ENCODE measurements around the gene TMEM178B. TPM values are rescaled to one million over a fixed set of nuclear protein-coding genes. Genes with fewer than 3 reads are reported as not detected.

TMEM178B gene
- total and polyA plus RNA-seq, 2 of the 13 experiments (the other 11 are each of a cell fraction or from before 2014, with no cell fraction given) = 0.01 to 0.02 TPM

DNA sequence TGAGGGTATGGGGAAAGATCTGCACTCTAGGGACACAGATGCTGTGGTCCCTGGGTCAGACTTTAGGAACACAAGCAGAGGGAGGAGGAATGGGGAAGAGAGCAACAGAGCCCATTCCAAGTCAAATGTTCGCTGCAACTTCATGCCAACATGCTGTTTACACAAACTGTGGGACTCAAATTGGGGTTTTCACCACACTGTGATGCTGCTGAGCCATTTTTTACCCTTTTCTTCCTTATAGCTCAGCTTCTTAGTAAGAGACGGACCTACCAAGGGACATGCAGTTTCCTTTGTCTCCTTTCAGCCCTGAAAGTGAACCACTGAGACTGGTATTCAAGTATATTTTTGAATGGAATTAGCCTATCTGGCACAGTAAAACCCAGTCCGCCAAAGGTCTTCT is 413.1 kb downstream of the TMEM178B start:
- TF ChIP-seq MEIS1 (CRISPR knock-in tag; IDR thresholded peaks at IDR 0.05; ENCODE audit: borderline replicate concordance) (no peak), ATAD3A (CRISPR knock-in tag; IDR thresholded peaks at IDR 0.05) (no peak), MAFG (CRISPR knock-in tag; IDR thresholded peaks at IDR 0.05) (no peak), ZNF264 (CRISPR knock-in tag; IDR thresholded peaks at IDR 0.05) (no peak), ZBTB7B (CRISPR knock-in tag; IDR thresholded peaks at IDR 0.05) (no peak), ZSCAN31 (CRISPR knock-in tag; IDR thresholded peaks at IDR 0.05; ENCODE audit: low read depth) (no peak)
- H3K27me3 ChIP-seq (ENCODE audit: control insufficient read depth in 1 of 2, insufficient read depth in 2 of 2, low read length in 2 of 2) = peaks cover 2 to 9% of the 10 kb centered on the region in 2 experiments; a peak in 2 of 5 replicates
- ChIA-PET POLR2A (no interaction called here), CTCF (ENCODE audit: low intra/inter-chr PET ratio, low total read pairs) (no interaction called here)
- H3K4me2 ChIP-seq (ENCODE audit: low read depth, low read length) = no peak overlapping the region
- DNase-seq (ENCODE audit: low spot score) = no peak
- H3K27ac ChIP-seq (ENCODE audit: extremely low read length, insufficient read depth, low read length) = no peak overlapping the region
- 27% methylated on average over 3 of the region's 3 CpGs for WGBS (ENCODE audit: low lambda C conversion rate)
- intact Hi-C loops (cut with micrococcal nuclease; ENCODE audit: unreplicated experiment) = no loop called here
- H3K36me3 ChIP-seq (replicated peaks in 1 of 2; ENCODE audit: control insufficient read depth in 1 of 2, insufficient read depth in 2 of 2, low read length in 2 of 2) = no peaks in the 10 kb centered on the region
- H3K9ac ChIP-seq (ENCODE audit: insufficient read depth, low read depth, low read length) = no peak overlapping the region
- BruUV-seq (replicated peaks) = no TSS peak
- no peaks in the 10 kb centered on the region for H3K79me2 ChIP-seq (ENCODE audit: insufficient read depth, low read length)
- no peaks in the 10 kb centered on the region for H3K4me1 ChIP-seq (ENCODE audit: insufficient read depth, low read length)
- no peaks in the 10 kb centered on the region for H3K9me3 ChIP-seq (ENCODE audit: low read length)
- no peak for ATAC-seq
- H3K4me3 ChIP-seq (replicated peaks in 1 of 3; ENCODE audit: insufficient read depth in 1 of 3, low read depth in 2 of 3, low read length in 3 of 3) = no peak overlapping the region
- FAIRE-seq = no peak
- in situ Hi-C loops (cut with HindIII; ENCODE audit: extremely low pct_ligation_motif_present, low pct_unique_long_range_greater_than_20kb) = no loop called here
- no peak overlapping the region for H2AFZ ChIP-seq (ENCODE audit: low read length)
- H4K20me1 ChIP-seq (ENCODE audit: insufficient read depth, low read length) = no peaks in the 10 kb centered on the region

- DNase-seq (ENCODE audit: low spot score) = no peak
- H3K4me1 ChIP-seq (ENCODE audit: insufficient read depth, low read length) = no peaks in the 10 kb centered on the region
- no peak for FAIRE-seq
- no peak overlapping the region for H3K27ac ChIP-seq (ENCODE audit: extremely low read length, insufficient read depth, low read length)
- 0% methylated on average over 2 of the region's 2 CpGs for WGBS (ENCODE audit: low lambda C conversion rate)
- POLR2A ChIA-PET = no interaction called here
- H3K4me2 ChIP-seq (ENCODE audit: low read depth, low read length) = no peak overlapping the region
- in situ Hi-C loops (cut with HindIII; ENCODE audit: extremely low pct_ligation_motif_present, low pct_unique_long_range_greater_than_20kb) (no loop called here), intact Hi-C loops (cut with micrococcal nuclease; ENCODE audit: unreplicated experiment) (no loop called here)
- H2AFZ ChIP-seq (ENCODE audit: low read length) = no peak overlapping the region
- H3K27me3 ChIP-seq (ENCODE audit: control insufficient read depth in 1 of 2, insufficient read depth in 2 of 2, low read length in 2 of 2) = peaks cover 2 to 12% of the 10 kb centered on the region in 2 experiments; a peak in 2 of 5 replicates
- H3K4me3 ChIP-seq (replicated peaks in 1 of 3; ENCODE audit: insufficient read depth in 1 of 3, low read depth in 2 of 3, low read length in 3 of 3) = no peak overlapping the region
- no peaks in the 10 kb centered on the region for H3K36me3 ChIP-seq (replicated peaks in 1 of 2; ENCODE audit: control insufficient read depth in 1 of 2, insufficient read depth in 2 of 2, low read length in 2 of 2)
- H3K9me3 ChIP-seq (ENCODE audit: low read length) = no peaks in the 10 kb centered on the region
- no peaks in the 10 kb centered on the region for H4K20me1 ChIP-seq (ENCODE audit: insufficient read depth, low read length)
- BruUV-seq (replicated peaks) = no TSS peak
- no peak overlapping the region for H3K9ac ChIP-seq (ENCODE audit: insufficient read depth, low read depth, low read length)
- TF ChIP-seq KMT2A (CRISPR knock-in tag; IDR thresholded peaks at IDR 0.05) = no peak
- TF ChIP-seq KLF9 (CRISPR knock-in tag; IDR thresholded peaks at IDR 0.05; ENCODE audit: low read depth) = no peak
- TF ChIP-seq SIN3A (IDR thresholded peaks at IDR 0.05; ENCODE audit: borderline replicate concordance, low read depth, low read length) = no peak
- TF ChIP-seq ZIK1 (CRISPR knock-in tag; IDR thresholded peaks at IDR 0.05; ENCODE audit: borderline replicate concordance, low read depth) = no peak
- no peak for TF ChIP-seq ZNF441 (CRISPR knock-in tag; IDR thresholded peaks at IDR 0.05; ENCODE audit: borderline replicate concordance)
- TF ChIP-seq NFE2L1 (CRISPR knock-in tag; IDR thresholded peaks at IDR 0.05; ENCODE audit: borderline replicate concordance) = no peak
- TF ChIP-seq, protein P1, sequence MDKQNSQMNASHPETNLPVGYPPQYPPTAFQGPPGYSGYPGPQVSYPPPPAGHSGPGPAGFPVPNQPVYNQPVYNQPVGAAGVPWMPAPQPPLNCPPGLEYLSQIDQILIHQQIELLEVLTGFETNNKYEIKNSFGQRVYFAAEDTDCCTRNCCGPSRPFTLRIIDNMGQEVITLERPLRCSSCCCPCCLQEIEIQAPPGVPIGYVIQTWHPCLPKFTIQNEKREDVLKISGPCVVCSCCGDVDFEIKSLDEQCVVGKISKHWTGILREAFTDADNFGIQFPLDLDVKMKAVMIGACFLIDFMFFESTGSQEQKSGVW (CRISPR knock-in tag; IDR thresholded peaks at IDR 0.05; ENCODE audit: borderline replicate concordance) = no peak
- no peak for TF ChIP-seq MATR3 (CRISPR knock-in tag; IDR thresholded peaks at IDR 0.05)
- TF ChIP-seq RFX1 (IDR thresholded peaks at IDR 0.05) = no peak
- no peak for TF ChIP-seq ZNF253 (CRISPR knock-in tag; IDR thresholded peaks at IDR 0.05; ENCODE audit: borderline replicate concordance)
- no peak for TF ChIP-seq ZNF274 (CRISPR knock-in tag; IDR thresholded peaks at IDR 0.05)
- TF ChIP-seq PPARG (CRISPR knock-in tag; conservative IDR thresholded peaks at IDR 0.05) = no peak
- no peak for TF ChIP-seq POLR2AphosphoS2 (IDR thresholded peaks at IDR 0.05; ENCODE audit: low read depth, low read length)
- CTCF ChIA-PET (ENCODE audit: low intra/inter-chr PET ratio, low total read pairs) = no interaction called here
- H3K79me2 ChIP-seq (ENCODE audit: insufficient read depth, low read length) = no peaks in the 10 kb centered on the region
- ATAC-seq = no peak
Observed at GRCh38 chr7:141490474-141490873, 416.6 kb downstream of the TMEM178B start.

Measured in HepG2 (cell line).